Loucy (cell line): ENCODE data around the gene FBXW8.
A peak's percentile ranks its signal among the peaks of the same experiment; 100 is the strongest.
"Not testable (repeated sequence)": the region's sequence is repeated elsewhere in the genome, so short reads cannot be mapped to it uniquely, and the experiment has no call there.

Experiments
- H2AFZ ChIP-seq: fragments of 200-600 bp; sonication (generic); 2 replicates; pipeline ENCODE4 v1.6.0; 2016; ENCODE audit warnings: antibody characterized with exemption, mild to moderate bottlenecking, low read length, moderate library complexity
- H3F3A ChIP-seq: fragments of 200-600 bp; 2 replicates; pipeline ENCODE4 v1.6.0; 2016; ENCODE audit warnings: antibody characterized with exemption, low read depth, mild to moderate bottlenecking
- H3K27me3 ChIP-seq: fragments of 200-600 bp; sonication (generic); 2 replicates; pipeline ENCODE4 v1.6.1; 2014; ENCODE audit warnings: low read length, mild to moderate bottlenecking; ENCODE audit not compliant: insufficient read depth, poor library complexity, severe bottlenecking
- H3K36me3 ChIP-seq: fragments of 200-600 bp; sonication (generic); 2 replicates; pipeline ENCODE4 v1.6.1; 2016; ENCODE audit warnings: low read length; ENCODE audit not compliant: insufficient read depth
- H3K4me1 ChIP-seq: fragments of 200-600 bp; sonication (generic); 2 replicates; pipeline ENCODE4 v1.5.1; 2014; ENCODE audit warnings: low read length, mild to moderate bottlenecking; ENCODE audit not compliant: insufficient read depth, poor library complexity, severe bottlenecking
- H3K4me2 ChIP-seq: fragments of 200-600 bp; sonication (generic); 2 replicates; pipeline ENCODE4 v1.6.0; 2014; ENCODE audit warnings: antibody characterized with exemption, low read length, low read depth, mild to moderate bottlenecking; ENCODE audit not compliant: poor library complexity, severe bottlenecking
- H3K4me3 ChIP-seq: fragments of 200-600 bp; sonication (generic); 2 replicates; pipeline ENCODE4 v1.5.1; 2014; ENCODE audit warnings: low read length, mild to moderate bottlenecking, mixed read lengths; ENCODE audit not compliant: poor library complexity, severe bottlenecking
- H3K79me2 ChIP-seq: fragments of 200-600 bp; sonication (generic); 2 replicates; pipeline ENCODE4 v1.6.1; 2014; ENCODE audit warnings: low read length; ENCODE audit not compliant: insufficient read depth
- H3K9ac ChIP-seq: fragments of 200-600 bp; sonication (generic); 2 replicates; pipeline ENCODE4 v1.6.0; 2014; ENCODE audit warnings: mild to moderate bottlenecking, low read depth, low read length, moderate library complexity; ENCODE audit not compliant: poor library complexity, severe bottlenecking
- H3K9me2 ChIP-seq: fragments of 200-600 bp; sonication (generic); replicated peaks from 2 replicates; pipeline ENCODE4 v1.6.1; 2016; ENCODE audit warnings: low read depth, low read length, mixed read lengths
- H3K9me3 ChIP-seq: fragments of 200-600 bp; sonication (generic); 2 replicates; pipeline ENCODE4 v1.6.1; 2014; ENCODE audit warnings: mild to moderate bottlenecking, antibody characterized with exemption, low read length, low read depth; ENCODE audit not compliant: insufficient read depth
- H4K20me1 ChIP-seq: fragments of 200-600 bp; sonication (generic); 2 replicates; pipeline ENCODE4 v1.6.0; 2014; ENCODE audit warnings: antibody characterized with exemption, low read length, mild to moderate bottlenecking; ENCODE audit not compliant: insufficient read depth, poor library complexity, severe bottlenecking
- CTCF ChIP-seq: fragments of 200-600 bp; sonication (generic); conservative IDR thresholded peaks from 2 replicates; pipeline ENCODE4 v1.5.1; 2014; ENCODE audit warnings: mild to moderate bottlenecking, antibody characterized with exemption, low read length
- EZH2phosphoT487 ChIP-seq: fragments of 200-600 bp; IDR thresholded peaks from 2 replicates; pipeline ENCODE4 v1.6.1; 2018; ENCODE audit warnings: antibody characterized with exemption, mild to moderate bottlenecking, moderate library complexity, borderline replicate concordance

Gene FBXW8

GRCh38 chr12:117054279-117054678 lies 143.5 kb downstream of the FBXW8 start:
- no peaks in the 10 kb centered on the region for H3K9me2 ChIP-seq
- H3K79me2 ChIP-seq: peaks cover 82% of the 10 kb centered on the region

GRCh38 chr12:117057626-117058025 lies 146.9 kb downstream of the FBXW8 start:
- not testable (repeated sequence) for H3K9ac ChIP-seq, H3K4me3 ChIP-seq, H3K9me2 ChIP-seq, H3K9me3 ChIP-seq, H3K4me2 ChIP-seq, H2AFZ ChIP-seq, H4K20me1 ChIP-seq, H3K27me3 ChIP-seq, H3F3A ChIP-seq
- peaks cover 50% of the 10 kb centered on the region for H3K4me1 ChIP-seq
- H3K36me3 ChIP-seq: peaks cover 42% of the 10 kb centered on the region; the same call in 1 of the 2 replicates
- H3K79me2 ChIP-seq: peaks cover 96% of the 10 kb centered on the region

More at GRCh38 chr12:117054279-117054678, 143.5 kb downstream of the FBXW8 start:
- Histone ChIP-seq H3K4me3 (no peak overlapping the region), H2AFZ (no peak overlapping the region), H3K9ac (no peak overlapping the region), H3K9me3 (no peaks in the 10 kb centered on the region), H3K4me2 (no peak overlapping the region), H3K36me3 (peaks cover 52% of the 10 kb centered on the region; the same call in 1 of the 2 replicates), H3K4me1 (peaks cover 35% of the 10 kb centered on the region), H3K27me3 (no peaks in the 10 kb centered on the region), H3F3A (no peaks in the 10 kb centered on the region), H4K20me1 (no peaks in the 10 kb centered on the region)
- no peak for TF ChIP-seq CTCF
- TF ChIP-seq EZH2phosphoT487: no peak

GRCh38 chr12:117058442-117059072 lies 147.8 kb downstream of the FBXW8 start:
- no peak for TF ChIP-seq CTCF
- no peak for TF ChIP-seq EZH2phosphoT487
- peak overlapping the region; percentile 15 for H3K9ac ChIP-seq

GRCh38 chr12:117059156-117059555 lies 148.4 kb downstream of the FBXW8 start:
- H3K36me3 ChIP-seq: peaks cover 38% of the 10 kb centered on the region; the same call in 1 of the 2 replicates
- peak overlapping the region; percentile 15 for H3K9ac ChIP-seq
- H3K79me2 ChIP-seq: peaks cover 85% of the 10 kb centered on the region
- no peak overlapping the region for H2AFZ ChIP-seq
- H3K4me3 ChIP-seq: no peak overlapping the region
- peaks cover 49% of the 10 kb centered on the region for H3K4me1 ChIP-seq
- no peaks in the 10 kb centered on the region for H3K9me2 ChIP-seq
- TF ChIP-seq CTCF (no peak), EZH2phosphoT487 (no peak)
- no peak overlapping the region for H3K4me2 ChIP-seq
- no peaks in the 10 kb centered on the region for H3K27me3 ChIP-seq
- H4K20me1 ChIP-seq: no peaks in the 10 kb centered on the region
- H3F3A ChIP-seq: peaks cover 11% of the 10 kb centered on the region; the same call in 1 of the 2 replicates
- no peaks in the 10 kb centered on the region for H3K9me3 ChIP-seq

More at GRCh38 chr12:117058442-117059072, 147.8 kb downstream of the FBXW8 start:
- Histone ChIP-seq H3K4me1 (peaks cover 47% of the 10 kb centered on the region), H3K4me3 (no peak overlapping the region), H3K4me2 (no peak overlapping the region), H3K36me3 (peaks cover 38% of the 10 kb centered on the region; the same call in 1 of the 2 replicates), H2AFZ (no peak overlapping the region), H4K20me1 (no peaks in the 10 kb centered on the region), H3K9me3 (no peaks in the 10 kb centered on the region), H3K27me3 (no peaks in the 10 kb centered on the region), H3K79me2 (peaks cover 89% of the 10 kb centered on the region), H3K9me2 (no peaks in the 10 kb centered on the region), H3F3A (peaks cover 5% of the 10 kb centered on the region; the same call in 1 of the 2 replicates)
